ENCODE measurements around the gene UNC5B. TPM values are rescaled to one million over a fixed set of nuclear protein-coding genes. Genes with fewer than 3 reads are reported as not detected.
A peak's percentile ranks its signal among the peaks of the same experiment; 100 is the strongest.

The UNC5B gene
- total and polyA plus RNA-seq, 8 donors: 14.4 to 31.2 (median 21.4) TPM

- ATAC-seq (no peak), DNase-seq (no peak)
- TF ChIP-seq, protein P1, sequence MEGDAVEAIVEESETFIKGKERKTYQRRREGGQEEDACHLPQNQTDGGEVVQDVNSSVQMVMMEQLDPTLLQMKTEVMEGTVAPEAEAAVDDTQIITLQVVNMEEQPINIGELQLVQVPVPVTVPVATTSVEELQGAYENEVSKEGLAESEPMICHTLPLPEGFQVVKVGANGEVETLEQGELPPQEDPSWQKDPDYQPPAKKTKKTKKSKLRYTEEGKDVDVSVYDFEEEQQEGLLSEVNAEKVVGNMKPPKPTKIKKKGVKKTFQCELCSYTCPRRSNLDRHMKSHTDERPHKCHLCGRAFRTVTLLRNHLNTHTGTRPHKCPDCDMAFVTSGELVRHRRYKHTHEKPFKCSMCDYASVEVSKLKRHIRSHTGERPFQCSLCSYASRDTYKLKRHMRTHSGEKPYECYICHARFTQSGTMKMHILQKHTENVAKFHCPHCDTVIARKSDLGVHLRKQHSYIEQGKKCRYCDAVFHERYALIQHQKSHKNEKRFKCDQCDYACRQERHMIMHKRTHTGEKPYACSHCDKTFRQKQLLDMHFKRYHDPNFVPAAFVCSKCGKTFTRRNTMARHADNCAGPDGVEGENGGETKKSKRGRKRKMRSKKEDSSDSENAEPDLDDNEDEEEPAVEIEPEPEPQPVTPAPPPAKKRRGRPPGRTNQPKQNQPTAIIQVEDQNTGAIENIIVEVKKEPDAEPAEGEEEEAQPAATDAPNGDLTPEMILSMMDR (IDR thresholded peaks at IDR 0.05): no peak
- H3K4me3 ChIP-seq: no peak overlapping the region
- H3K36me3 ChIP-seq: peaks cover 0 to 34% of the 10 kb centered on the region in 2 donors
- H3K27me3 ChIP-seq: no peaks in the 10 kb centered on the region
- peaks cover 0 to 9% of the 10 kb centered on the region in 2 donors for H3K4me1 ChIP-seq
- intact Hi-C loops (cut with DNase I): loop anchor here in 1 of 2 donors (10.0 kb wide), 1 partner anchor 365 kb away; no protein-coding TSS in a partner anchor
- H3K27ac ChIP-seq: no peak overlapping the region
- no peaks in the 10 kb centered on the region for H3K9me3 ChIP-seq
Observed at GRCh38 chr10:71289421-71290130, 77.2 kb downstream of the UNC5B start.

- H3K27me3 ChIP-seq: no peaks in the 10 kb centered on the region
- TF ChIP-seq, protein P1 (IDR thresholded peaks at IDR 0.05): no peak
- H3K36me3 ChIP-seq: peaks cover 0 to 35% of the 10 kb centered on the region in 2 donors
- intact Hi-C loops (cut with DNase I): no loop called here
- peaks cover 0 to 9% of the 10 kb centered on the region in 2 donors for H3K4me1 ChIP-seq
- ATAC-seq (no peak), DNase-seq (no peak)
- H3K4me3 ChIP-seq: no peak overlapping the region
- H3K27ac ChIP-seq: no peak overlapping the region
- no peaks in the 10 kb centered on the region for H3K9me3 ChIP-seq
Observed at GRCh38 chr10:71290331-71290730, 78.0 kb downstream of the UNC5B start.

DNA sequence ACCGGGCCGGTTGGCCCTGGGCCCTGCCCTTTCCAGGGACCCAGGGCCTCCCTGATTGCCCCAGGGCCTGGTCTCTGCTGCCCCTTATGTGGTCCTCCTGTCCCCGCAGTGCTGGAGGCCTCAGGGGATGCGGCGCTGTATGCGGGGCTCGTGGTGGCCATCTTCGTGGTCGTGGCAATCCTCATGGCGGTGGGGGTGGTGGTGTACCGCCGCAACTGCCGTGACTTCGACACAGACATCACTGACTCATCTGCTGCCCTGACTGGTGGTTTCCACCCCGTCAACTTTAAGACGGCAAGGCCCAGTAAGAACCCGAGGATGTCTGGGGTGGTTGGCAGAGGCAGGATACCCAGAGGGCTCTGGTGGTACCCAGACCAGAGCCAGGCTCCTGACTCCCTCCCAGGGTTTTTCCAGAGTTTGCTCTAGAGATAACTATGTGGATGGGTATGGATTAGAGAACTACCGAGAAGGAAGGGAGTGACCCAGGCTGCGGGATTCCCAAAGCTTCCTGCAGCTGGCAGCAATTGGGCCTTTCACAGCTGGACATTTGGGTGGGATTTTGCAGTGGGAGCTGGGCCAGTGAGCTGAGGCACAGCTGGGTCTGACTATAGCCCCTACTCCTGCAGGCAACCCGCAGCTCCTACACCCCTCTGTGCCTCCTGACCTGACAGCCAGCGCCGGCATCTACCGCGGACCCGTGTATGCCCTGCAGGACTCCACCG, 78.6 kb downstream of the UNC5B start:
- Histone ChIP-seq H3K27me3 (no peaks in the 10 kb centered on the region), H3K9me3 (no peaks in the 10 kb centered on the region), H3K4me3 (no peak overlapping the region), H3K36me3 (peaks cover 0 to 36% of the 10 kb centered on the region in 2 donors), H3K27ac (no peak overlapping the region), H3K4me1 (peaks cover 0 to 9% of the 10 kb centered on the region in 2 donors)
- TF ChIP-seq, protein P1 (IDR thresholded peaks at IDR 0.05): no peak
- intact Hi-C loops (cut with DNase I): no loop called here
- no peak for ATAC-seq
- peak in 1 of 4 donors; percentile 45 for DNase-seq

- Histone ChIP-seq H3K27ac (no peak overlapping the region), H3K9me3 (no peaks in the 10 kb centered on the region), H3K4me1 (peaks cover 0 to 9% of the 10 kb centered on the region in 2 donors), H3K27me3 (no peaks in the 10 kb centered on the region), H3K36me3 (peaks cover 0 to 40% of the 10 kb centered on the region in 2 donors), H3K4me3 (no peak overlapping the region)
- DNase-seq: peak in 1 of 4 donors; percentile 79
- no peak for ATAC-seq
- TF ChIP-seq, protein P1 (IDR thresholded peaks at IDR 0.05): no peak
- intact Hi-C loops (cut with DNase I): no loop called here
Observed at GRCh38 chr10:71291528-71291900, 79.1 kb downstream of the UNC5B start.
